Activated T-cell treated with anti-CD3 and anti-CD28 coated beads for 4 hours (primary cell): ENCODE results near the gene EPHA5.

Experiments used
- DNase-seq: peaks from one replicate; pipeline ENCODE4 v3.0.0-alpha.2; 2020

EPHA5 gene

DNA sequence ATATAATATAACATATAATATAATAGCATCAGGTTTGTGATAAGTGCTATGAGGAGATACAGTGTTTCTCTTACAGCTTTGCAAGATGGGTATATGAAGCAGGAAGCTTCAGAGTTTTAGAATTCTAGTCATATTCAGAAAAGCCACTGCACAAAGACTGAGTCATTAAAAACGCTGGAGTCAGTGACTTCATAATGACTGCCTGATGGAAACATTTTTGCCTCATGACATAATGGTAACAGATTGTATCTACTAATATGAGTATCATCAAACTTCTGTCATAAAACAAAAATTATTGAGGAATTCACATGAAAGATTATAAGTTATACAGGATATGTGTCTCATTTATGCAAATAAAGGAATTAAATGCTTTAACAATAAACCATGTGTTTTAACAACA, 46.8 kb downstream of the EPHA5 start:
- no peak for DNase-seq

DNA sequence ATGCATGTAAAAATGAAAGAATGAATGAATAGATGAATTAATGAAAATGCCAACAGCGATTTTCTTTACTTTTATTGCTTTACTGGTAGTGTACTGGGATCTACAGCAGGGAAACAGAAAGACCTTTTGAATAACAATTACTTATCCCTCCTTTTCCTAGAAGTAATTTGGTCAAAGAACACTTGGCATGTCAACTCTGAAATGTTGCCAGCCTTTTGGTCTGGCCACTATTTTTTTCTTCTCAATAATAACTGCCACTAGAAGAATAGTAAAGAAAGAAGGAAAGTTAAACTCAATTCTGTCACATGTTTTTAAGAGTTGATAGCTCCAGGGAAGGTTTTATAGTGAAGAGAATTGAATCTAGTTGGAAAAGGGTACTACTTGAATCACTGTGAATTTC, 52.9 kb downstream of the EPHA5 start:
- no peak for DNase-seq

DNA sequence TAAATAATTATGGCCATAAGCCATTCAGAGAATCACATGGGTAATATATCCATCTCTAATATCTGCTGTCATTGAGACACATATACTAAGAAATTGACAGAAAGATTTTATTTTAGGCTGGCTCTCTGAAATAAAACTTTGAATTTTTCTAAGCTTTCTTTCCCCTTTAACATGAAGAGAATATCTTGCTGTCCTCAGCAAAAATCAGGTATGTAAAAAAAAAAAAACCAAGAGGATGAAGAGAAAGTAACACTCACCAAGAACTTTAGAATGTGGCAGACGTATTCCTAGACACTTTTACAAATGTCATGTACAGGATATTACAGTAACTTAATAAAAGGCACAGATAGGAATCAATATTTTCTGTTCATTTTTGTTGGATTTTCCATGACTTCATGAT, 65.8 kb downstream of the EPHA5 start:
- no peak for DNase-seq

DNA sequence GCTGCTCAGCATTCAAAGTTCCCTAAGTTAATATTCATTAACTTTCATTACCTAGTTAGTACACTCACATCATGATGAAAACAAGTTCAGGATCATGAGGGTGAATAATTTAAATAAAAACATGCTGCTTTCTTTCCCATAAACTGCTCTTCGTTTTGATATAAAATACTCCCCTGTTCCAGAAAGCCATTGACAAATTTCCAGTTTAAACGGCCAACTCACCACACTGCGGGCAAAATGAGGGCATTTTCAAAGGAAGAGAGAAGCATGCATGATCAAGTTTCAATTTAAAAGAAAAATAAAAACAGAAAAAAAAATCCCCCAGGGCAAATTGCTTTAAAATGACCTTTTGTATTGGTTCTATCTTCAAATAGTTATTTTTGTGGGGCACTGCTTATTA, 69.6 kb downstream of the EPHA5 start:
- no peak for DNase-seq

DNA sequence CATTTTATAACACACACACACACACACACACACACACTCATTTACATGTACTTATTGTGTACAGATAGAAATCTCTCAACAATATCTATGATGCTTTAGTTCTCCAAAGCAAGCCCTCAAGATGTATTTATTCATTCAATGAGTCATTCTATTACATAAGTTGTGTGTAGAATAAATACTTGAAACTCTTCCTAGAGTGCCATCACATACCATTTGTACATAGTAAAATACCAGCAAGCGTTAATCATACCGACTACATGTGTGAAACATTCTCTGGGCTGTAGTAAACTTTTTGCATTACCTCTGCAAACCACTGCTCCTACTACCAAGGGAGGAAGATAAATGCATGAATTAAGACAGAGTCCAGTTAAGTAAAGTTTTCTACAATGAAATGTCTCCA, 70.9 kb downstream of the EPHA5 start:
- no peak for DNase-seq

DNA sequence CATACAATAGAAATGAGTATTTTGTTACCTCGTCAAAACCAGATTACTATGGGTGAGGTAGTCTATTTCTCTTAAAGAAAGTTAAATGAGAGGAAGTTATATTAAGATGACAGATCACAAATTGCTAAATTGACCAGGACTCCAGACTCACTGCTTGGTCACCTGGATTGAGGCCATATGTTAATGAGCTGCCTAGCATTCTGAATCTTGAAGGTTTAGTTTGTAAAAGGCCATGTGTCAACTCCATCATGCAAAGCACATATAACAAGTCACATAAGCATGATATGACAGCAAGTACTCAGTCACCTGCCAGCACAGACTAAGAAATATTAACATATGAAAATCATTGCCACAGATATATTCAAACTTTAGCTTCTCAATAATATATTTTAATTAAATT, 72.6 kb downstream of the EPHA5 start:
- no peak for DNase-seq

DNA sequence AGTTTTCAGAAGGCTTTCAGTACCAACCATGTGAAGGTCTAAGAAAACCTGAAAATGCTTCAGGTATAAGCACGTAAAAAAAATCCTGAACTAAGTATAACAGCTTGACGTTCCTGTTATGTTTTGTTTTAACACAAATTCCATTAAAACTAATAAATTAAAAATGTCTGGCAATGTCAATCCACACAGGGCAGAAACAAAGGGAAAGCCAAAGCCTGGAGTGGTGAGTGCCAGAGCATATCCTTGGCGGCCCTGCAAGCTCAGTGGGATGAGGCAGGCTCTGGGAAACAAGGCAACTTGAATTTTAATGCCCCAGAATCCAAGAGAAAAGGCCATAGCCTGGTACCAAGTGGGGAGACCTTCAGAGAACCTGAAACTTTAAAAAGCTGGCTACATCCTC, 78.2 kb downstream of the EPHA5 start:
- DNase-seq, result no peak

DNA sequence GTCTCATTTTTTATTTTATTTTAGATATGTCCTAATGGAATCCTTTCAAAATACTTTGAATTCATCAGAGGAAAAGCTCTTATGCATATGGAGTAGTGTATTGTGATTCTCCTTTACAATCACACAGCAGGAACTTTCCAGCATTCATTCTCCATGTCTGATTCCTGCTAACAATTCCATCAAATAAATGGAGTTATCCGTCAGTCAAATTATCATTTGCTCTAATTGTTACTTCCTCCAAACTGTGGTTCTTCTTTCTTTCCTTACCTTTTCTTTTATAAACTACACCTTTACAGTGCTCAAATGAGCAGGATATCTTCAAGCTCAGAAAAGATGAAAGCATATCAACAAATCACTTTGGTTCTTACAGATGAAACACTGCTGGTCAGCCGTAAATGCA, 80.4 kb downstream of the EPHA5 start:
- DNase-seq, result no peak

DNA sequence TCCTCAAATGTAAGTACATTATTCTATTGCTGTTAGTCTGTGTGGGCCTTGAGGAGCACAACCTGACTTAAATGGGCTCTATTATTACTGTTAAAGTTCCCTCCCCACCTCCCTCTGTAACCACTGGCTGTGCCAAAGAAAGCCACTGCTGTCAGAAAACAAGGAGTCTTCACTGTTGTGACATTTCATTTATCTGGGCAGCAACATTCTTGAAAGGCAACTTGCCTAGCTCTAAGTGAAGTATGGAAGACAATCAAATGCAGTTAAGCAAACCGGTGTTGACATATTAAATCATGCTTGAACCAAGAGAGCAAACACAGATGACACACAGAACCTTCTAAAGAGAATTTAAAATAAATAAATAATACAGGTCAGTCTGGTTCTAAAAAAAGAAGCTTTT, 81.0 kb downstream of the EPHA5 start:
- no peak for DNase-seq

DNA sequence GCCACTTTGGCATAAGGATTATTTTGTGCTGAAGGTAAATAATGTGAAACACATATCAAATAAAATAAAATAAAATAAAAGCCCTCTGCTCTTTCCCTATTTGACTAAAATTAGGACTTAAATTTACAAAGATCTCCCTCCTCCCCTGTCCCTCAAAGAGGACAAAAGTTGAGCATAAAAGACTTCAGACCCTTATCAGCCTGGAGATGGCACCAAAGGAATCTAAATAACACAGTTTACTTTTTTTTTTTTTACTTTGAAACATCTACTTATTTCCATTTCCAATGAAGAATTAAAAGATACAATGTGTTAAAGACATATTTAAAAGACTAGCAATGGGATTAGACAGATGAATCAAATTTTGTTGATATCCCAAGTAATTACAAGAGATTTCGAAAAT, 89.7 kb downstream of the EPHA5 start:
- DNase-seq, result no peak

DNA sequence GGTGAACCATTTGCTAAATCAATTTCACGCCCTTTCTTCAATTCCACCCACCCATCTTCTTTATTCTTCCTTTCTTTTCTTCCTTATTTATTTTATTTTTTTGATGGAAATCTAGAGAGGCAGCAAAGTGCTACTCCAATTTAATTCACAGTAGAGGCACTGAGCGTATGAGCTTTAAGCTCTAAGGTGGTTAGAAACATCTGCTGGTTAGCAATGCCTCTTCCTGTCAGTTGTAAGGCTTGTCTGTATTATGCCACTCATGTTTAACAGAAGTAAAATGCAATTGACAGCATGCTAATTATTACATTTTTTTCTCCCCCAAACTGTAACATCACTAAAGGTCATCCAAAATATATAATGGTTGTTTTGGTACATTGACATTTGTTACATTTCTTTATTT, 103.8 kb downstream of the EPHA5 start:
- no peak for DNase-seq

DNA sequence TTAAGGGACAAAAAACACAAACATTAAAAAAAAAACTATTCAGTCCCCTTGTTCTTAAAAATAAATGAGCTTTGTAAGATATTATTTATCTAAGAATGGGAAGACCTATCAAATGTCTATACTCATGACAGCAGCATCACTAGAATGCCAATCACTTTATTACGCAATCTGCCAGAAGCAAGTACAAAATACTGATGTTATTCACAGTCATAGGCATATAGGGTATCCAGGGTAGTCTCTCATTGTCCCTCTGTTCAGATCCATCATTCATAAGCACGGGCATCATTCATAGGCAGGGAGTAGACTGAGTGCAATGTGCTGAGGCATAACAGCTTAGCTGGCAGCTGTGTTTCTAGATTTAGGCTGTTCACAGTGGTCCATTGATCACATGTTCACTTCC, 109.1 kb downstream of the EPHA5 start:
- no peak for DNase-seq

DNA sequence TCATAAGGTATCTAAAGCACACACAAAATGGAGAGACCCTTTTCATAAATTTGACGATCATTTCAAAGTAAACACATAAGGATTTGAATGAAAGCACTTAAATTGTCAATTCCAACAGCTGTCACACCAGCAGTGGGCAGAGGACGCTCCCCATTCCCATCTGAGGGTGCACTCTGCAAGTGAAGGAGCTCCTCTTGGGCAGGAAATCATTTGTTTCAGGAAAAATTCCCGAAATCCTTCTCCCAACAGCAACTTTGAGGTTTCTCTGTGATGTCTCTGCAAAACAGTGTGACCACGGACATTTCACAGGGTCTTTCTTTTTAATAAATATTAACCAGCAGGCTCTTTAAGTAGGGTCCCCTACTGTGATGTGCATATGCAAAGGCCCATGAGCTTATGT, 111.0 kb downstream of the EPHA5 start:
- DNase-seq, result no peak

DNA sequence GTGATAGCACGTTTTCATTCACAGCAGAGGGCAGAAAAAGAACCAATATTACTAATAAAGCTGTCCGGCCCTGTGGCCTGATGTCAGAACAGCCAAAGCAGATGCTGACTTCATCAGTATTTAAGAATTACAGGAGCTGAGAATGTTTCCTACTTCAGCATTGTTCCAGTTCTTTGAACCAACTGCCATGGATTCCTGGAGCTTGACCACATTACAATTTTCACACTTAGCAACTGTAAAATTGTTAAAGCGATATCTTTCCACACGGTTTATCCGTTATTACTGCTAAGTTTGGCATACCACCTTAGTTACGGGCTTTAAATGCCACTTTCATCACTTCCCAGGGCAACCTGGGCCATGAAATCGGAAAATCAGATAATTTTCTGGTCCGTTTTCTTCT, 118.2 kb downstream of the EPHA5 start:
- no peak for DNase-seq

DNA sequence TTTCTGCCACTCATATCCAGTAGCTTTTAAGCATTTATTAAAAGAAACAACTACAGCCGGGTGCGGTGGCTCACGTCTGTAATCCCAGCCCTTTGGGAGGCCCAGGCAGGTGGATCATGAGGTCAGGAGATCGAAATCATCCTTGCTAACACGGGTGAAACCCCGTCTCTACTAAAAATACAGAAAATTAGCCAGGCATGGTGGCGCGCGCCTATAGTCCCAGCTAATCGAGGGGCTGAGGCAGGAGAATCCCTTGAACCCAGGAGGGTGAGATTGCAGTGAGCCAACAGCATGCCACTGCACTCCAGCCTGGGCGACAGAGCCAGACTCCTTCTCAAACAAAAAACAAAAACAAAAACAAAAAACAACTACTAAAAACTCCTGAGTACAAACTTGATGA, 119.8 kb downstream of the EPHA5 start:
- no peak for DNase-seq

DNA sequence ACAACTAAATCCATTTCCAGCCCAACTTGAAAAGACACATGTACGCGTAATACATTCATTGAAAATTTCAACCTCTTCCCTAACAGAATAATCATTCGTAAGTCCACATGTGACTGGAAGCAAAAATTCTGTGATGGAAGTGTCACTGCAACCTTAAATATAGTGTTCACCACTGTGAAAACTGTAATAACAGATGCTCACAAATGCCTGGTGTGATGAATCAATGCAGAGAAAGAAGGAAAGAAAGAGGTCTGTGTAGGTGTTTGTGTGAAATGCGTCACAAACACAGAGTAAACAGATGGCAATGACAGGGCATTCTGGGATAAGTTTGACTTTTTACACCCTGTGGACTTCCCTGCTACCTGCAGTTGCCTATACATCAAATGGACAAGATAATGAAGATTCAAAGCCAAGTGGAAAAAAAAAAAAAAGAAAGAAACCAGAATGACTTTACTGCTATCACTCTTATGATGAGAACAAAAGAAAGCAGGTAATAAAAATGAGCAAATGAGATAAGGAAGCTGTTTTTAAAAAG, 123.3 kb downstream of the EPHA5 start:
- DNase-seq, result no peak

DNA sequence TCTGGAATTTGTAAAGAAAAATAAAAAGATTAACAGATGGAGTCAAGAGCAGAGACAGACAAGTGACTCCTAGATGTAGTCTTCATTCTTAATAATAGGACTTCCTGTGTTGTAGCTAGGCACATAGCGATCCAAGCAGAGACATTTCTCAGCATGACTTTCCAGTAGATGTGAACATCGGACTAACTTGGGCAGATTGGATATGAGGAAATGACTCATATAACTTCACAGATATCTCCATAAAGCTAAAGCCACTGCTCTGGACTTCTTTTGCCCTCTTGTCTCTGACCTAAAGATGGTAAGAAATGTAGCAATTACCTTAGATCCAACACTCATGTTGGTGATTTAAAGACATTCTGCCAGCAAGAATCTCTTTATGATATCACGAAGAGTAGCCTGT, 131.7 kb downstream of the EPHA5 start:
- no peak for DNase-seq

DNA sequence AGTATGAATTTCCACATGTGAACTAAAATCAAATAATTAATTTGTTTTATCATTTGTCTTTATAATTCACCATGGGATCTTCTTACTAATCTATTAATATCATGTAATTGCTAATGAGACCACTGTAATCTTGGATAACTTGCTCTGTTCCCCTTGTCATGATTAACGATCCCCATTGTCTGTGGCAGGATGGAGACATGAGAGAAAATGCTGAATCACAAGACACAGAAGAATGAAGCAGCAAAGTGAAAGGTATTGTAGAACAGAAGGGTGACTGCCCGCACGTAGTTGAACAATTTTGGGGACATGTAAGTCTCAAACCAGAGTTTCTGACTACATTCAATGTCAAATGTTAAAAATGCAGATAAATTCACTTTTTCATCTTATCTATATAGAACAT, 135.2 kb downstream of the EPHA5 start:
- DNase-seq, result no peak

DNA sequence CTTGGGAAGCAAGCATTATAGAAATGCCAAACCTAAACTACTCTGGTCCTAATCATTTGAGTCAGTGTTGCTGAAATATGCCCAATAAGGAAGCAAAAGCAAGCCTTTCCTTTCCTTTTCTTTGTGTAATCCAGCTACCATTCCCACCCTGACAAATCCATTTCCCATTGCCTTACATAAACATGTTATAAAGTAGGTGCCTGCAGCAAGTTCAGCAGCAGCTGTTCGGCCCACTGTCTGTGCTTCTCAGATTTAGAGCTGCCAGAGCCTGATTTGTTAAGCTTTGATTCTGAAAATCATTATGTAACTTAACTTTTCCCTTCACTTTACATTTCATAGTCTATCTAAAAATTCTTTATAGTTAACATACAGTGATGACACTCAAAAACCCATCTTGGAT, 148.6 kb downstream of the EPHA5 start:
- DNase-seq, result no peak

DNA sequence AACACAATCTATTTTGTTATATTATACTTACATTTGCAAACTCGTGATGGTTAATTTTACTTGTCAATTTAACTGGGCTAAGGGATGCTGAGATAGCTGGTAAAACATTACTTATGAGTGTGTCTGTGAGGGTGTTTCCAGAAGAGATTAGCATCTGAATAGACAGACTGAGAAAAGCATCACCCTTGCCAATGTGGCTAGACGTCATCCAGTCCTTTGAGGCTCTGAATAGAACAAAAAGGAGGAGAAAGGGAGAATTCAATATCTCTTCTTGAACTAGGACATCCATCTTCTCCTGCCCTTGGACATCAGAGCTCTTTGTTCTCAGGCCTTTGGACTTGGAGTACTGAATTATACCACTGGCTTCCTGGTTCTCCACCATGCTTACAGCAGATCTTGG, 154.6 kb downstream of the EPHA5 start:
- no peak for DNase-seq

DNA sequence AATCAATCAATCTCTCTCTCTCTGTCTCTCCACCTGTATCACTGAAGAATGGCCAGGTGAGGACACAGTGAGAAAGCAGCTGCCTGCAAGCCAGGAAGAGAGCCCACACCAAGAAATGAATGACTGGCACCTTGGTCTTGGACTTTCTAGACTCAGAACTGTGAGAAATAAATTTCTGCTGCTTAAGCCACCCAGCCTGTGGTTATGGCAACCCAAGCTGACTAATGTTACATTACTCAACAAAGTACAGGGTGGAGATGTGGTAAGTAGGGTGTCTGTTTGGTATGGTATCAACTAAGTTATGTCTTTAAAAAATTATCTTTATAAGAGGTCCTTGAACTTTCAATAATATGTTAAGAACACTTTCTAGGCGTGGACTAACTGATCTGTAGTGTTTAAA, 159.3 kb downstream of the EPHA5 start:
- no peak for DNase-seq

DNA sequence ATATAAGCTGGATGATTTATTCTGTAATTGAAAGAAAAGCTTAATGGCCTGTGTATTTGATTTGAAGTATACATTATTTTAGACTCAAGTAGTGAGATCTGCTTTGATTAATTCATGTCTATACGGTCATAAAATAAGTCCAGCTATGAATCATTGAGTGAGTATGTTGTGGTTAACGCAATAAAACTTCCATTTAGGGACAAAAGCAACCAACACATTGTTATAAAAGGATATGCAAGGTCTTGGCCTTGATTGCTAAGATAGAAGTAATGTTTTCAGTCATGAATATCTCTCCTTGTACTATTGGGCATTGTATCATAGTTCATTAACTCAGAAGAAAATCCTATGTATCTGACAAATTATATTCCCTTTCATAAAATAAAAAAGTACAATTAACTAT, 162.1 kb downstream of the EPHA5 start:
- DNase-seq, result no peak

DNA sequence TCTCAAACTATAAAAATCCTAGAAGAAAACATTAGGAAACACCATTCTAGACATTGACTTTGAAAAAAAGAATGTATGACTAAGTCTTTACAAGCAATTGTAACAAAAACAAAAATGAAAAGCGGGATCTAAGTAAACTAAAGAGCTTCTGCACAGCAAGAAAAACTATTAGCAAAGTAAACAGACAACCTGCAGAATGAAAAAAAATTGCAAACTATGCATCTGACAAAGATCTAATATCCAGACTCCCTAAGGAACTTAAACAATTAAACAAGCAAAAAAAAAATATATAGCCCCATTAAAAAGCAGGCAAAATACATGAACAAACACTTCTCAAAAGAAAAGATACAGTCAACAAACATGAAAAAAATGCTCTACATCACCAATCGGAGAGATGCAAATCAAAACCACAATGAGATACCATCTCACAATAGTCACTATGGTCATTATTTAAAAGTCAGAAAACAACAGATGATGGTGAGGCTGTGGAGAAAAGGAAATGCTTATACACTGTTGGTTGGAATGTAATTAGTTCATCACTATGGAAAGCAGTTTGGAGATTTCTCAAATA, 168.1 kb downstream of the EPHA5 start:
- no peak for DNase-seq

DNA sequence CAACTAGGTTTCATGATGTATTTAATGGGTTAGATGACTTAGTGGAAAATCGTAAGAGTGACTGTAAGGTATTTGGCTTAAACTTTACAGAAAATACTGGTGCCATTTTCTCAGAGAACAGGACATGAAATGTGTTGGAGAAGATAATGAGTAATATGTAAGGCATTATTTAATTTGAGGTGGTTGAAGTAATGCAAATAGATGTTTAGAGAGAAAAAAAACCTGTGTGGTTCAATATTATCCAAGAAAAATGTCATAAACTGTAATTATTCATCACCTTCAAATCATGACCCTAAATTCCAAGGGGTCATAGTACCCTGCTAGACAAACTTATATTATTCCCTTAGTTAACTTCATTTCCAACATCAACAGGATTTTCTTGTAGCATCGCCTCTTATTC, 171.7 kb downstream of the EPHA5 start:
- no peak for DNase-seq

DNA sequence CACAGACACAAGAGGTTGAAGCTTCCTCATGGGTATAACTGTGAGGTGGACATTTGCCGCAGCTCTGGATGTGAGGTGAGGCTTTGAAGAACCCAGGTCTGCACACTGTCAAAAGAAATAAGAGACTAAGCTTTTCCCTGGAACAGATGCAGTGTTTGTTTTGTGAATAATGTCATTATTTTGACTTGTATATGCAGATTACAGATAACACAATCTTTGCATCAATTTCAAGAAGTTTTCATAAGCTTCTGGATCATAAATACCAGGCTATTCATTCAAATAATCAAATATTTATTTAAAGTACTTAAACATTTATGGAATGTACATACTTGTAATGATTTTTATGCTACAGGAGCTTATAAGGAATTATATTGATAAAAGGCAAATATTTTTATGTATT, 174.8 kb downstream of the EPHA5 start:
- no peak for DNase-seq

DNA sequence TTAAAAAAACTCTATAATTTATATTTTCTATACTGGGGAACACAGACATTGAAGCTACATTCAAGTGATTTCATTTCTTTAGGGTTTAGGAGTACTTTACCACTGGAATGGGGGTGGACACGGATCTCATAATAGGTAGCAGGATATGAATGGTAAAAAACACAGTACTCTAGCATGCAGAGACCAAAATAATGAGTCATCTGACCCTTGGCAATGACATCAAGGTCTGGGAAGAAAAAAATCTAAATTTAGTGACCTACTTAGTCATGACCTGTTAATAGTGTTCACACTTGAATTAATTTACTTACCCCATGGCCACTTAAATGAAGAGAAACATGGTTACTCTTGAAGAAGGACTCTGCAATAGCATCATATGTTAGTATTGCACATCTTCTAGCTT, 187.9 kb downstream of the EPHA5 start:
- DNase-seq, result no peak
